OCI-LY1 (cell line): ENCODE measurements around the gene SUGCT.

Source experiments
- H2AFZ ChIP-seq: fragments of 200-600 bp; sonication (generic), shearing (Covaris generic); 2 replicates; pipeline ENCODE4 v1.6.0; 2014; ENCODE audit warnings: antibody characterized with exemption, mild to moderate bottlenecking, low read length
- H3F3A ChIP-seq: fragments of 200-600 bp; sonication (generic), shearing (Covaris generic); 2 replicates; pipeline ENCODE4 v1.6.0; 2014; ENCODE audit warnings: mild to moderate bottlenecking, antibody characterized with exemption, low read length, moderate library complexity; ENCODE audit not compliant: insufficient read depth
- H3K27ac ChIP-seq: fragments of 200-600 bp; sonication (generic); 2 replicates; pipeline ENCODE4 v1.5.1; 2014; ENCODE audit warnings: low read length, mixed run types, mild to moderate bottlenecking, low read depth; ENCODE audit not compliant: poor library complexity, severe bottlenecking
- H3K27me3 ChIP-seq: fragments of 200-600 bp; sonication (generic); 2 replicates; pipeline ENCODE4 v1.6.0; 2014; ENCODE audit warnings: antibody characterized with exemption, mild to moderate bottlenecking, low read length, moderate library complexity; ENCODE audit not compliant: insufficient read depth
- H3K36me3 ChIP-seq: fragments of 200-600 bp; sonication (generic); 2 replicates; pipeline ENCODE4 v1.6.1; 2014; ENCODE audit warnings: mild to moderate bottlenecking, antibody characterized with exemption, low read length, moderate library complexity, mixed read lengths; ENCODE audit not compliant: insufficient read depth
- H3K4me1 ChIP-seq: fragments of 200-600 bp; sonication (generic); 2 replicates; pipeline ENCODE4 v1.5.1; 2014; ENCODE audit warnings: mild to moderate bottlenecking, low read length, moderate library complexity; ENCODE audit not compliant: insufficient read depth, severe bottlenecking
- H3K4me2 ChIP-seq: fragments of 200-600 bp; sonication (generic), shearing (Covaris generic); 2 replicates; pipeline ENCODE4 v1.6.1; 2014; ENCODE audit warnings: low read length
- H3K4me3 ChIP-seq: fragments of 200-600 bp; sonication (generic); 2 replicates; pipeline ENCODE4 v1.5.1; 2014; ENCODE audit warnings: low read length, low read depth, mild to moderate bottlenecking, mixed read lengths; ENCODE audit not compliant: poor library complexity, severe bottlenecking
- H3K79me2 ChIP-seq: fragments of 200-600 bp; shearing (Covaris generic); 2 replicates; pipeline ENCODE4 v1.6.1; 2016; ENCODE audit warnings: mixed run types, low read length, mixed read lengths; ENCODE audit not compliant: insufficient read depth
- H3K9ac ChIP-seq: fragments of 200-600 bp; sonication (generic), shearing (Covaris generic); 2 replicates; pipeline ENCODE4 v1.6.1; 2014; ENCODE audit warnings: mild to moderate bottlenecking, low read length, mixed read lengths
- H3K9me2 ChIP-seq: fragments of 200-600 bp; sonication (generic), shearing (Covaris generic); 2 replicates; pipeline ENCODE4 v1.6.1; 2014; ENCODE audit warnings: low read depth, mild to moderate bottlenecking, low read length, mixed read lengths
- H3K9me3 ChIP-seq: fragments of 200-600 bp; shearing (Covaris generic); 2 replicates; pipeline ENCODE4 v1.6.1; 2014; ENCODE audit warnings: low read length, mixed read lengths
- H4K20me1 ChIP-seq: fragments of 200-600 bp; sonication (generic), shearing (Covaris generic); 2 replicates; pipeline ENCODE4 v1.6.0; 2016; ENCODE audit warnings: mild to moderate bottlenecking, low read length; ENCODE audit not compliant: insufficient read depth
- CTCF ChIP-seq: fragments of 200-600 bp; sonication (generic), shearing (Covaris generic); IDR thresholded peaks from 2 replicates; pipeline ENCODE4 v1.5.1; 2017; ENCODE audit warnings: mild to moderate bottlenecking, antibody characterized with exemption, low read length, moderate library complexity, mixed read lengths
- EZH2 ChIP-seq: fragments of 200-600 bp; sonication (generic), shearing (Covaris generic); IDR thresholded peaks from 2 replicates; pipeline ENCODE4 v1.8.0; 2017; ENCODE audit warnings: borderline replicate concordance, mixed run types, mild to moderate bottlenecking, antibody characterized with exemption, low read length, moderate library complexity, mixed read lengths

SUGCT gene

DNA sequence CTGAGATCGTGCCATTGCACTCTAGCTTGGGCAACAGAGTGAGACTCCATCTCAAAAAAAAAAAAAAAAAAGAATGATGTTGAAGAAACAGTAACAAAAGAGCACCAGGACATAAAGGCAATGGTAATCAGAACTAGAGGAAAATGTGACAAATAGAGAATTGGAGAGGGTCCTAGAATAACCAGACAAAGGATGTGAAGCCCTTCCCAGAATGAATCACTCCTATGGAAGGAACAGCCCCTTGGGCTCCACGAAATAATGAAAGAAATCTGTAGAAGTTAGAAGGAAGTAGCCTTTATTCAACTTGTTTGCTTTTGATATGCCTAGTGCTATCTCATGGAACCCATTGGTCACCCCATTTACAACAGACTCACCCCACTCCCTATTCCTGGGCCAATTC, 169.2 kb downstream of the SUGCT start:
- Histone ChIP-seq H2AFZ (no peak overlapping the region), H3F3A (no peaks in the 10 kb centered on the region), H3K9ac (no peak overlapping the region), H3K79me2 (no peaks in the 10 kb centered on the region), H3K9me3 (no peaks in the 10 kb centered on the region), H3K4me3 (no peak overlapping the region), H3K9me2 (no peaks in the 10 kb centered on the region), H4K20me1 (no peaks in the 10 kb centered on the region), H3K4me1 (no peaks in the 10 kb centered on the region), H3K27me3 (0 out of 2 replicates have a peak, but pooled peaks cover 3% of the 10 kb centered on the region), H3K27ac (no peak overlapping the region), H3K36me3 (no peaks in the 10 kb centered on the region), H3K4me2 (no peak overlapping the region)
- no peak for TF ChIP-seq CTCF
- TF ChIP-seq EZH2 = no peak

DNA sequence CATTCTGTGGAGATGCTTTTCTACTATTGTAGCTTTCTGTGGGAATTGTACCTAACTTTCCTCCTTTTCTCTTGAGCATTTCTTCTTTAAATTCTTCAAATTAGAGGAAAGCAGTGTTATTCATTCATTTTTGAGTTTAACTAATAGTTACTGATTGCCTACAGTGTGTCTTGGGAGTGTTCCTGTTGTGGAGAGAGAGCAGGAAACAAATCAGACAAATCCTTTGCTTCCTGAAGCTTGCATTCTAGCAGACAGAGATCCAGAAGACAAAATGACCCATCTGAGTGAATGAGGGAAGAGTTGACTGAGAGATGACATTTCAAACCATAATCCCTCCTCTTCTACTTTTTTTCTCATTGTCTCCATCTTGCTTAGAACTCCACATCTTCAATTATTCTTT, 170.4 kb downstream of the SUGCT start:
- Histone ChIP-seq H3K36me3 (no peaks in the 10 kb centered on the region), H4K20me1 (no peaks in the 10 kb centered on the region), H3K79me2 (no peaks in the 10 kb centered on the region), H3K9me2 (no peaks in the 10 kb centered on the region), H3K4me2 (no peak overlapping the region), H3K27me3 (no peaks in the 10 kb centered on the region), H3K9ac (no peak overlapping the region), H3K4me3 (no peak overlapping the region), H3K9me3 (no peaks in the 10 kb centered on the region), H3K27ac (no peak overlapping the region), H2AFZ (no peak overlapping the region), H3K4me1 (no peaks in the 10 kb centered on the region), H3F3A (no peaks in the 10 kb centered on the region)
- TF ChIP-seq CTCF (no peak), EZH2 (no peak)

- Histone ChIP-seq H3K9me3 (no peaks in the 10 kb centered on the region), H3K9ac (no peak overlapping the region), H3K27me3 (no peaks in the 10 kb centered on the region), H3K9me2 (no peaks in the 10 kb centered on the region), H3K4me3 (no peak overlapping the region), H3K4me1 (no peaks in the 10 kb centered on the region), H4K20me1 (no peaks in the 10 kb centered on the region), H3K4me2 (no peak overlapping the region), H3K36me3 (no peaks in the 10 kb centered on the region), H3F3A (no peaks in the 10 kb centered on the region), H3K79me2 (no peaks in the 10 kb centered on the region), H3K27ac (no peak overlapping the region), H2AFZ (no peak overlapping the region)
- TF ChIP-seq CTCF (no peak), EZH2 (no peak)
Measured at GRCh38 chr7:40306025-40306424, 171.2 kb downstream of the SUGCT start.
